ENCODE results near the gene ARPC1A. TPM values are rescaled to one million over a fixed set of nuclear protein-coding genes. Genes with fewer than 3 reads are reported as not detected.

The ARPC1A gene
- total and polyA plus RNA-seq, 2 of the 8 experiments (the other 6 are each of a cell fraction or from before 2014, with no cell fraction given), result 123 to 155 TPM

DNA sequence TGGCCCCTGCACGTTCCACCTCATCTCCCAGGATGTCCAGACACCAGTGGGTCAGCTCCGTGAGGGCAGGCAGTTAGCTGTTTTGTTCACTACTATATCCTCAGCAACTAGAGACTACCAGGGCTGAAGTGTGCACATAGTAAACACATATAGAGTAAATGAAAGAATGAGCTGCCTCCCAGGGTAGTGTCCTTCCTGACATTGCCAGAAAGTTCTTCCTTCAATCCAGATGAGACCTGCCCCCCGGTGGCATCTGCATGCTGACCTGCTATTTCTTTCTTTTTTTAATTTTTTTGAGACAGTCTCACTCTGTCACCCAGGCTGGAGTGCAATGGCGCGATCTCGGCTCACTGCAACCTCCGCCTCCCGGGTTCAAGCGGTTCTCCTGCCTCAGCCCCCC lies 14.0 kb upstream of the ARPC1A start:
- Histone ChIP-seq H2BK12ac (ENCODE audit: low read depth, low read length) (no peak overlapping the region), H4K91ac (replicated peaks; ENCODE audit: insufficient read length, low read length) (no peak overlapping the region), H3K23ac (ENCODE audit: insufficient read length) (no peak overlapping the region), H3K4me2 (ENCODE audit: insufficient read depth in 1 of 2, low read depth in 2 of 2, low read length in 2 of 2) (no peak overlapping the region), H3K56ac (replicated peaks; ENCODE audit: insufficient read length, low read depth, low read length) (no peak overlapping the region), H2BK15ac (ENCODE audit: low read length) (no peak overlapping the region), H3K4ac (replicated peaks; ENCODE audit: insufficient read length, low read depth, low read length) (no peak overlapping the region), H2AFZ (ENCODE audit: low read length) (no peak overlapping the region), H2AK5ac (ENCODE audit: low read depth, low read length) (no peak overlapping the region), H2BK5ac (ENCODE audit: low read depth, low read length) (no peak overlapping the region), H3K14ac (ENCODE audit: insufficient read length) (no peak overlapping the region), H3K9ac (replicated peaks in 1 of 4; ENCODE audit: extremely low read depth in 1 of 4, low read depth in 3 of 4, low read length in 3 of 4) (no peak overlapping the region), H3K27ac (ENCODE audit: low read depth, low read length) (no peak overlapping the region), H3K23me2 (ENCODE audit: low read depth, low read length) (no peaks in the 10 kb centered on the region), H3K79me1 (ENCODE audit: low read depth, low read length) (no peaks in the 10 kb centered on the region), H3K9me3 (ENCODE audit: insufficient read depth in 2 of 2, low read depth in 1 of 2, low read length in 1 of 2) (0 out of 4 replicates have a peak, but pooled peaks cover 0 to 3% of the 10 kb centered on the region in 2 experiments), H4K5ac (ENCODE audit: insufficient read length, low read depth, low read length) (no peak overlapping the region), H2BK120ac (replicated peaks; ENCODE audit: low read depth, low read length) (no peak overlapping the region), H3K36me3 (ENCODE audit: control insufficient read depth in 2 of 4, insufficient read depth in 4 of 4, low read length in 3 of 4) (no peaks in the 10 kb centered on the region), H3K4me1 (replicated peaks in 1 of 4; ENCODE audit: control insufficient read depth in 3 of 4, insufficient read depth in 4 of 4, low read length in 3 of 4) (no peaks in the 10 kb centered on the region), H3K27me3 (replicated peaks in 1 of 4; ENCODE audit: control insufficient read depth in 3 of 4, extremely low read depth in 1 of 4, insufficient read depth in 3 of 4, low read length in 3 of 4) (no peaks in the 10 kb centered on the region), H2BK20ac (ENCODE audit: low read length) (no peak overlapping the region), H3K79me2 (ENCODE audit: control insufficient read depth in 1 of 2, insufficient read depth in 2 of 2, low read length in 2 of 2) (no peaks in the 10 kb centered on the region), H3K4me3 (ENCODE audit: extremely low read depth in 1 of 4, insufficient read depth in 2 of 4, low read depth in 3 of 4, low read length in 4 of 4) (no peak overlapping the region), H3K18ac (ENCODE audit: extremely low read depth, low read length) (no peak overlapping the region), H4K8ac (ENCODE audit: extremely low read depth, insufficient read depth, low read length) (no peak overlapping the region), H4K20me1 (replicated peaks in 1 of 2; ENCODE audit: control insufficient read depth in 1 of 2, insufficient read depth in 2 of 2, low read length in 2 of 2) (no peaks in the 10 kb centered on the region)
- DNase-seq (ENCODE audit: low read depth in 1 of 2, low spot score in 2 of 2) (no peak), FAIRE-seq (no peak)
- ChIA-PET CTCF (ENCODE audit: partially characterized antibody) (interaction anchor here (0.7 to 8.4 kb wide), 16 partner anchors 12 to 337 kb away, joined by 3 to 87 read pairs (median 4); partner anchors contain the start of gene ARPC1A), POLR2A (ENCODE audit: partially characterized antibody) (no interaction called here)
- TF ChIP-seq, protein P1, sequence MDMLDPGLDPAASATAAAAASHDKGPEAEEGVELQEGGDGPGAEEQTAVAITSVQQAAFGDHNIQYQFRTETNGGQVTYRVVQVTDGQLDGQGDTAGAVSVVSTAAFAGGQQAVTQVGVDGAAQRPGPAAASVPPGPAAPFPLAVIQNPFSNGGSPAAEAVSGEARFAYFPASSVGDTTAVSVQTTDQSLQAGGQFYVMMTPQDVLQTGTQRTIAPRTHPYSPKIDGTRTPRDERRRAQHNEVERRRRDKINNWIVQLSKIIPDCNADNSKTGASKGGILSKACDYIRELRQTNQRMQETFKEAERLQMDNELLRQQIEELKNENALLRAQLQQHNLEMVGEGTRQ (IDR thresholded peaks at IDR 0.05; ENCODE audit: low read length), result no peak
- TF ChIP-seq ASH2L (IDR thresholded peaks at IDR 0.05; ENCODE audit: low read length) (no peak), SIN3A (conservative IDR thresholded peaks at IDR 0.05 in 1 of 2, IDR thresholded peaks at IDR 0.05 in 1 of 2; ENCODE audit: low read depth in 1 of 2, low read length in 2 of 2) (no peak)
- TF ChIP-seq, protein P2, sequence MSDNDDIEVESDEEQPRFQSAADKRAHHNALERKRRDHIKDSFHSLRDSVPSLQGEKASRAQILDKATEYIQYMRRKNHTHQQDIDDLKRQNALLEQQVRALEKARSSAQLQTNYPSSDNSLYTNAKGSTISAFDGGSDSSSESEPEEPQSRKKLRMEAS (IDR thresholded peaks at IDR 0.05), result no peak
- 90% methylated on average over 9 of the region's 9 CpGs; no CpG with 5 or more reads in 1 of the 2 experiments for WGBS, 2 experiments (ENCODE audit: extremely low coverage in 1 of 2, insufficient coverage in 1 of 2, insufficient read length in 1 of 2, insufficient replicate concordance in 2 of 2, low coverage in 1 of 2, low lambda C conversion rate in 2 of 2, missing lambda C conversion rate in 1 of 2)
